HepG2 (cell line): ENCODE measurements around the gene UGT1A7. TPM values are rescaled to one million over a fixed set of nuclear protein-coding genes. Genes with fewer than 3 reads are reported as not detected.
A peak's percentile ranks its signal among the peaks of the same experiment; 100 is the strongest.

ENCODE experiments used
- ARID4A ChIP-seq: sonication (generic); formaldehyde crosslinking; IDR thresholded peaks from 2 replicates; pipeline ENCODE4 v1.5.0; 2020; ENCODE audit warnings: mild to moderate bottlenecking, missing genetic modification reagents, borderline replicate concordance
- SALL1 ChIP-seq: sonication (generic); formaldehyde crosslinking; IDR thresholded peaks from 2 replicates; pipeline ENCODE4 v1.8.0; 2022; ENCODE audit warnings: mild to moderate bottlenecking, missing genetic modification reagents
- SOX6 ChIP-seq, 2 experiments: fragments of 450-650 bp in 1 of 2; sonication (generic) in 1 of 2; formaldehyde crosslinking in 1 of 2; IDR thresholded peaks; 2 replicates each; pipeline versions ENCODE4 v1.4.0 to v1.6.1; 2017 to 2020; ENCODE audit warnings: antibody characterized with exemption in 1 of 2, mild to moderate bottlenecking in 1 of 2, missing genetic modification reagents in 1 of 2
- THAP8 ChIP-seq: sonication (generic); formaldehyde crosslinking; IDR thresholded peaks from 2 replicates; pipeline ENCODE4 v1.5.1; 2020; ENCODE audit warnings: missing genetic modification reagents, mild to moderate bottlenecking, borderline replicate concordance
- UBTF ChIP-seq: sonication (generic); formaldehyde crosslinking; IDR thresholded peaks from 2 replicates; pipeline ENCODE4 v1.4.0; 2020; ENCODE audit warnings: mild to moderate bottlenecking, missing genetic modification reagents
- ZFP36L1 ChIP-seq: sonication (generic); formaldehyde crosslinking; IDR thresholded peaks from 2 replicates; pipeline ENCODE4 v1.8.0; 2022; ENCODE audit warnings: mild to moderate bottlenecking, missing genetic modification reagents, moderate library complexity
- ZFY ChIP-seq: sonication (generic); formaldehyde crosslinking; IDR thresholded peaks from 2 replicates; pipeline ENCODE4 v1.4.0; 2020; ENCODE audit warnings: missing genetic modification reagents
- ZMYM3 ChIP-seq: sonication (generic); formaldehyde crosslinking; IDR thresholded peaks from 2 replicates; pipeline ENCODE4 v1.5.1; 2020; ENCODE audit warnings: mild to moderate bottlenecking, missing genetic modification reagents
- ZNF687 ChIP-seq: sonication (generic); formaldehyde crosslinking; IDR thresholded peaks from 2 replicates; pipeline ENCODE4 v1.5.1; 2020; ENCODE audit warnings: mild to moderate bottlenecking, missing genetic modification reagents, moderate library complexity
- polyA plus RNA-seq, 8 experiments: library from polyadenylated mRNA; depleted of rRNA in 3 of 8; stranded (reverse) in 7 of 8; unstranded in 1 of 8; fragments of >200 nt; fragmentation: Illumina TruSeq in 4 of 8; extraction: Trizol in 4 of 8; gene quantifications; 2 replicates each; pipeline versions ENCODE4 v1.2.1 to v1.2.3, GENCODE V29; 2011 to 2016; ENCODE audit warnings: low read depth in 4 of 8, missing spikeins in 1 of 8, mixed read lengths in 1 of 8; ENCODE audit not compliant: insufficient read depth in 1 of 8
- total RNA-seq, 5 experiments: library from RNA; depleted of rRNA; stranded (reverse); fragments of >200 nt; fragmentation: Illumina TruSeq; extraction: Trizol; gene quantifications; 2 replicates each; pipeline ENCODE4 v1.2.3, GENCODE V29; 2016; ENCODE audit warnings: low read depth in 1 of 5

Gene UGT1A7
- total and polyA plus RNA-seq, 2 of the 13 experiments (the other 11 are each of a cell fraction or from before 2014, with no cell fraction given) = not detected

GRCh38 chr2:233817995-233818638 lies 136.4 kb downstream of the UGT1A7 start (continued):
- TF ChIP-seq UBTF (0 out of 2 replicates have a peak, but pooled peaks have one; percentile 16), ZFP36L1 (CRISPR knock-in tag) (no peak), THAP8 (CRISPR knock-in tag) (no peak), SALL1 (CRISPR knock-in tag) (0 out of 2 replicates have a peak, but pooled peaks have one; percentile 24), SOX6 (IDR thresholded peaks at IDR 0.05) (no peak), SOX6 (CRISPR knock-in tag; IDR thresholded peaks at IDR 0.05) (0 out of 2 replicates have a peak, but pooled peaks have one; percentile 26), ZNF687 (CRISPR knock-in tag) (peak; percentile 79), ZFY (peak; percentile 61), ARID4A (CRISPR knock-in tag) (0 out of 2 replicates have a peak, but pooled peaks have one; percentile 6), ZMYM3 (CRISPR knock-in tag) (peak; percentile 70)
